ENCODE data around the gene SLC12A7.

DNA sequence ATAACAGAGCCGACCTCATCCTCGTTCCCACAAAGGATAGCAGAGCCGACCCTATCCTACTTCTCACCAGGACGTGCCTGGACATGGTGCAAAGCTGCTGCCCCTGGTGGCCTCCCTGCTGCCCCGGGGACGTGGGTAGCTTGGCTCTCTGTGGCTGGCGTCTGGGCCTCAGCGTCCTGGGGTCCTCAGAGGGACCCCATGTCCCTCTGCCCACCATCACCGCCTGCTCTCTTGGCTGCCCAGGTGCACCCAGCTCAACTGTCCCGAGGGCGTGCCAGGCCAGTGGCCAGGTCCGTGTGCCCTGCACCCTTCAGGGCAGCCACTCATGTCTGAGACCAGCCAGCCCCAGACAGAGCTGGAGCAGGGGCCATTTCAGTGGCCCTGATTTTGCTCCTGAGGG is 94.8 kb downstream of the SLC12A7 start:
- TF ChIP-seq POLR2A (IDR thresholded peaks at IDR 0.05) (no peak), CTCF (IDR thresholded peaks at IDR 0.05) (no peak), POLR2AphosphoS5 (IDR thresholded peaks at IDR 0.05) (no peak)
